Measurements from ENCODE around the gene LRRC4C.

LRRC4C gene

DNA sequence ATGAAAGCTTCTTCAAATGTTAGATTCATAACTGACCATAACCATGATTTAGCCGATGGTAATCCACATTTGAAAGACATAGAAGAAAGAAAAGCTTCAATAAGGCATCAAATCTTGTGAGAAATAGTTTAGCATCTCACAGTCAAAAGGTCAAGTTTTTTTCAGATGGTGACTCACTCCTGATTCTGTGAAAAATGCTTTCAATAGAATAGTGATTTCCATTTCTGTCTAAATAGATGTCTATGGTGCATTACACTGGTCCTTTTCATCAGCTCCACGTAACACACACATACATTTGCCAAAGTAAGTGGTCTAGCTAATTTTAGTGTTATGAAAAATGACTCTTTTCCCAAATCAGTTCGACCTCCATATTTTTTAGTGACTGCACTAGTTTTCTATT is 139.2 kb downstream of the LRRC4C start:
- DNase-seq, result no peak

DNA sequence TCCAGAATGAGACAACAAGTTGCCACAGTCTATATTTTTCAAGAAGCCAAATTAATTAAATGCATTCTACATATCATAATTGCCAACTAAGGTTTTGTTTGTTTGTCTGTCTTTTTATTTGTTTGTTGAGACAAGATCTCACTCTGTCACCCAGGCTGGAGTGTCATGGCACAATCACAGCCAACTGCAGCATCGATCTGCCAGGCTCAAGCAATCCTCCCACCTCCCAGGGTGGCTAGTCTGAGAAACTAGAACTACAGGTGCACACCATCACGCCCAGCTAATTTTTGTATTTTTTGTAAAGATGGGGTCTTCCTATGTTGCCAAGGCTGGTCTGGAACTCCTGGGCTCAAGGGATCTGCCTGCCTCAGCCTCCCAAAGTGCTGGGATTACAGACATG is 140.0 kb downstream of the LRRC4C start:
- no peak for DNase-seq

- DNase-seq, result no peak
Observed at GRCh38 chr11:41316751-41317150, 142.7 kb downstream of the LRRC4C start.

- no peak for DNase-seq
Observed at GRCh38 chr11:41313226-41313625, 146.2 kb downstream of the LRRC4C start.

- no peak for DNase-seq
Observed at GRCh38 chr11:41309716-41310115, 149.7 kb downstream of the LRRC4C start.

- no peak for DNase-seq
Observed at GRCh38 chr11:41309111-41309522, 150.3 kb downstream of the LRRC4C start.

- no peak for DNase-seq
Observed at GRCh38 chr11:41308286-41308685, 151.2 kb downstream of the LRRC4C start.

DNA sequence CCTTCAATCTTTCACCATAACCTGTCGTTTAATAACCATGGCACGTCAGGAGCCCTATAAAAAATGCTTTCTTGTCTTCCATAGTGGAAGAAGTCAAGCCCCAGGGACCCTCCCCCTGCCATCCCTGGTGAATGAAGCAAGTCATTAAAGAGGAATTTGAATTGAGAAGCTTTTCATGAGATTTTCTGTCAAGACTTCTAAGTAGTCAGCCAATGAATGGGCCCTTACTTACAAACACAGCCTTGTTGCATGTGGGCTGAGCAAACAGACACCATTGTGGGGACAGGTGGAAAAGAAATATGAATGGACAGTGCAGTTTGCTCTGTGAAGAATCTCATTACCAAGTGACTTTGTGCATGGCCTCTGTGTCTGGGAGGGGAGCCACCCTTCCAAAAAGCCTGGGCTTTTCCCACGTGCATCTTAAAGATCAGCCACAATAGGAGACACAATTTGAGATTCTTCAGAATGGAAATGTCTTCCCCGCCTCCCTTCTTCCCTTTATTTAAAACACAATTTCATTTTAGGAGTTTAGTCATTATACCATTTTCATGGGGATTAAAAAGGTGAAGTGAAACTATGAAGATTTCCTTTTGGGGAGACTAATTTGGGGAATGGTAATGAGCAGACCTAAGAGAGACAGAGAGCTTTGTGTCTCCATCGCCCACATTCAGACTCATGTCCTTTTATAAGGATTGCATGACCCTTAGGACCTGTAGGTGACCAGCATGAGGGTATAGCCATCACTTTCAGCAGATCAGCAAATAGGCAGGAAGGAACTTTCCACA is 152.0 kb downstream of the LRRC4C start:
- no peak for DNase-seq

GRCh38 chr11:41306431-41306830 is 153.0 kb downstream of the LRRC4C start:
- DNase-seq, result no peak

DNA sequence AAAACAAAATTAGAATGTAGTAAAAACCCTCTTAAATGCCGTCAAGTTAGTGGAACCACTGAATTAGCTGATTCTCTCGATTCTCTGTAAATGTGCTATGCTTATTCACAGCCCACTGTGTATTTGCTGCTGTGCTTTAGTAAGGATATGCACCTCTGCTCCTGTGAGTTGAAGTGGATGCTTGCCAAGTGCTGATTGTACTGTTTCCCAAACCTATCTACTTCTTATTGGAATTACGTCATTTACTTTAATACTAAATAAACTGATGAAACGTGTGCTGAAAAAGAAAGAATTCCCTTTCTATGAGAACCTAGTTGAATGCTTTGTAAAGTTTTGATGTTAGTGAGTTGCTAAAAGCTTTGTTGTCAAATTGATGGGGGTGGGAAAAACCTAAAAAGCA is 158.4 kb downstream of the LRRC4C start:
- DNase-seq, result no peak

GRCh38 chr11:41289408-41289807 is 170.0 kb downstream of the LRRC4C start:
- DNase-seq, result no peak

DNA sequence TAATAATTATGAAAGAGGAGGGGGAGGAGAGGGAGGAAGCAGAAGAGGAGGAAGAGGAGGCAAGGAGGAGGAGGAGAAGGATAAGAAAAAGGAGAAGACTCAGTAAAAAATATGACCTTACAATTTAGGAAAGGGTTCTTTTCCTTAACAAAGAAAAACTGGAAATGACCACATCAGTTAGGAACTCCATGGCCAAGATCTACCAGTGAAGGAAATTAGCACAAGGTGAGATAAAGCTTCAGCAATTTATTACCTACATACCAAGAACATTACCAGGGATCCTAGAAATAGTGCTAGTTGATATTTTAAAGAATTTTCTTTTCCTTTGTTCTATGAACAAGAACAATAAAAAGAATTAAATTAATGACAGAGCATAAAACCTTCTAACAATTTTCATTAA is 172.7 kb downstream of the LRRC4C start:
- DNase-seq, result no peak

DNA sequence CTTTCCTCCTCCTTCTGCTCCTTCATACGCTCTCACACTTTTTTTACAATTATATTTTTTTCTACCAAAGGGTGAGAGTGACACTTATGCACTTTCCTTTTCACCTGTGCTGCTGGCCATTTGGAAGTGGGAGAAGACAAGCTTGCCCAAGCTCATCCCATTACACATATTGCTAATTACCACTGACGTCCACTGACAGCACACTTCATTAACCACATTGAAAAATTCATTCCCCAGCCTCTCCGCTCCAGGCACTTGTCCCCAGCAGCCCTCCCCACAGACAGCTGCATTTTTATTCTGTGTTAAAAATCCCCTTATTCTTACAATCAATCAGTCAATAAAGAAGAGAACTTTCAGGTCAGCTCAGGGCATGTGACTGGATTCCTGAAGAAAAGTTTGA is 175.1 kb downstream of the LRRC4C start:
- no peak for DNase-seq

DNA sequence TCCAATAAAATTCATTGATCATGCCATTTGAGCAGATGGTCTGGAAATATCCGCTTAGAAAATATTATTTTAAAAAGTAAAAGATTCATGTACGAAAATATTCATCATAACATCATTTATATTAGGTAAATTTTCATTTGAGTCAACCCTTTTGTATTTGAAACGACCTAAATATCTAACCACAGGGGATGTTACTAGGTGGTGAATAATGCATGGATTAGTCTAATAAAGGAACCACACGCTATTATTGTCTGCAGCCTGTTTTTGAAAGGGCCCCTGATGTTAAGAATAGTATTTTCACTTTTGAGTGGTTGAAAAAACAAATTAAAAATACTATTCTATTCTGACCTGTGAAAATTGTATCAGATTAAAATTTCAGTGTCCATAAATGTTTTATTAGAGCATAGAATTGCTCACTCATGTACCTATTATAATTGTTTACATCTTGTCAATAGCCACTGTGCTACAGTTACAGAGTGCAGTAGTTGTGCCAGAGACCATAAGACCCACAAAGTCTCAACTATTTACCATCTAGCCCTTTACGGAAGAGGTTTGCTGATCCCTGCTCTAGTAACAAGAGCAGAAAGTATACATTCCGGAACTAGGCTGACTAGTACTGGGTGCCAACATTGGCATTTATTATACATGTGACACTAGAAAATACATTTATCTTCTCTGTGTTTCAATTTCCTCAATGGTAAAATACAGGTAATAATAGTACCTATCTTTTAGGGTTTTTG is 176.1 kb downstream of the LRRC4C start:
- DNase-seq, result no peak

DNA sequence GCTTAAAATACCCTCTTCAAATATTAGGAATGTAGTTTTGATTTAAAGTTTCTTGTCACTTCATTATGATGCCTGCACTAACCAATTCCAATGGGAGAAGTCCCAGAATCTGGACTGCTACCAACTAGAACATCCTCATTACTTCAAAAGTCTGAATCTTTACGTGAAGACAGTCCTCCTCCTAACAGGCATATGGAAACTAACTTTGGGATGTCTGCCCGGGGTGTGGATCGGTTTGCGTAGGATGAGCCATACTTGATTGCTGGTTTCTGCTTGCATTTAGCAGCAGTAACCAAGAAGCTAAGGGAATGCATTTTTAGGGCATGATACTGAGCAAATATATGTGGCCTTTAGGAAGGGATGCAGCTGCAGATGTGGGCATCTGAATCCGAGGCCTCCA is 177.1 kb downstream of the LRRC4C start:
- DNase-seq, result no peak

GRCh38 chr11:41281131-41281742 is 178.2 kb downstream of the LRRC4C start:
- DNase-seq, result no peak

- DNase-seq, result no peak
Observed at GRCh38 chr11:41274831-41275230, 184.6 kb downstream of the LRRC4C start.

DNA sequence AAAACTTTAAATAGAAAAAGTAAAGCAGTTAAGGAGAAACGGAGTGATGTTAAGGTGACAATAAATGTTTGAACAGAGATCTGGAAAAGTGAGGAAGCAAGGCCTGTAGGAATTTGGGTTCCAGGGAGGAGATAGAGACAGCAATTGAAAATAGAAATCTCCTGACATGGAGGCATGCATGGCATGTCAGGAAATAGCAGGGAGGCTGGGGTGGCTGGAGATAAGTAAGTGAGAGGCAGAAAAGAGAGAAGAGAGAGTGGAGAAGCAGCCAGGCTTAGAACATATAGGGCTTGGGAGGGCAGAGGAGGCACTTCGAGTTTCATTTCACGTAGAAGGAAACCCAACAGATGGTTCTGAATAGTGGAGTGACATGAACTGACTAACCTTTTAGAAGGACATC is 185.5 kb downstream of the LRRC4C start:
- no peak for DNase-seq

DNA sequence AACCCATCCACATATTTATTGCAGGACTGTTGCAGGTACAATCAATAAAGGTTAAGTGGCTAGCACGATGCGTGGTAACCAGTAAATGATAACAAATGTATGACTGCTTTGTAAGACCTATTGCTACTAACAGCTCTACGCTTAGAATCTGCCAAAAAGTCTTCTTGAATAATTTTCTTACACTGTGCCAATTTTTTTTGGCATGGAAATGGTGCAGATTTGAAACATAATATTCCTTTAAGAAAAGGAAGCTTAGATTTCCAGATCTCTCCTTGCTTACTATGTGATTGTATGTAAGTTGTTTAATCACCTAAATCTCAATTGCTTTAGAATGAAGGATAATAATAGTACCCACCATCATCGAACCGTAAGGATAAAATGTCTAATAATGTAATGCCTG is 192.0 kb downstream of the LRRC4C start:
- DNase-seq, result no peak

DNA sequence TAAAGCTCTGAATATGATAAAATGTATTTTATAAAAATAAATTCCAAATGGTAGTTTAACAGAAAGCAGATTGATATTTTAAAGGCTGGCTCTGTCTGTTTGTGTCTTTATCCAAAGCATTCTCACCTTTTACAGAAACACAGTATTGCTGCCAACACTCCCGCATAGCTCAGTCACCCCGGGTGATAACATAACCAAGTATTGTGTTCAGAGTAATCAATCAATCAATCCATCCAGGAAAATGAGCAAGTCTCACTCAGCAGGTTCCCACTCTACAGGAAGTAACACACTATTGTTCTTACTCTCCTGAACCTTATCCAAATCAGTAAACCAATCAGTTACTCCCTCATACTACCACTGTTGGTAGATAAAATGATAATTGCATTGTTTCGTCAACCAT is 203.4 kb downstream of the LRRC4C start:
- DNase-seq, result no peak

DNA sequence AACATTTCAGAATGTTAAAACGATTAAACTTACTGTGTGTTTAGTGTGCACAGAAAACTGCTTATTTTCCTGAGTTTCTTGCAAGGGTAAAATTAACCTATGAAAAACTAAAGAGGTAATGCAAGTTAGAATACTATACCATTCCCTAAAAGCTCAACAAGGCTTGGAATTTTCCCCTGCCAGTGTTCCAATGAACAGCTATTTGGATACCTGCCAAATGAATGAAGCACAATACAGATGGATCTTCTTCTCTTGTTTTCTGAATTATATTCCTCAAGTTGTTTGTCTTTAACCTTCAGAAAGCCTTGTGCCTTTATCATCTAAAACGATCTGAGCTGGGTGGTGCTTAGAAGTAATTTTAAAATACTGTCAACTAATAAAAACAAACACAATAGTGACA is 204.5 kb downstream of the LRRC4C start:
- no peak for DNase-seq

DNA sequence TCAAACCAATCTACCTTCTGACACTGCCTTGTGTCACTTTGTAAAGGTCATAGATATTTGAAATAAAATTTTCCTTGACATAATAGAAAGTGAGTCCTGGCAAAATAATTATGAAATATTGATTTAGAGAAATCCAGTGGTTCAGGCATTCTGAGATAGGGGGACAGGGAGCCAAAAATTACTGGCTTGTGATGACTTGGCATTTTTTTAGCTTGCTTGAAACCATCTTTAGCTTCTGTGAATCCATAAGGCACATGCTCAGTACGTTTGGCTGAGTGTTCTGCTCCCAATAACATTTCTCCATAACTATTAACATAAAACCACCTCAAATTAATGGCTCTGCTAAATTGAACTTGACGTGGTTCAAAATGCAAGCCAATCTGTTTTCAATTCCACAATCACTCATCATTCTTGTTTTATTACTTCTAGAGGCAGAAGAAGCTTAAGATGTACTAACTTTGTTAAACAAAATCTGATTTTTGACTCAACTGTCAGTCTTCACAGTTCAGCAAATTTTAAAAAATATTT is 209.0 kb downstream of the LRRC4C start:
- no peak for DNase-seq

- no peak for DNase-seq
Observed at GRCh38 chr11:41247621-41248020, 211.8 kb downstream of the LRRC4C start.

DNA sequence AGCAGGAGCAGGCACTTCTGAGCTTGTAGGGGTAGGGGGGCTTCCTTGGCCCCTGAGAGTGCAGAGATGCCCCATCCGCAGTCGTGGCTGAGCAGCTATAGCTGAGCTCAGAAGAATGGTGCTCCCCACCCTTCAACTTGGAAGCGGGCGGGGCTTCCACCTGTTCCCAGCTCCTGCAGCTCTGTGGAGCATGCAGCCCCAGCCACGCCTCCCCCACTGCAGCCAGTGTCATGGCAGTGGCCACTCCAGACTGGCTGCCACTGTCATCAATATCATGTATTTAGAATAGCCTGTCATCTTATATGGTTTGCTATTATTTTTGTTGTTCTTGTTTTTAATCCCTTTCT is 213.1 kb downstream of the LRRC4C start:
- DNase-seq, result no peak
